HEK293 (cell line): ENCODE data around the gene FAM43A.

Experiments
- YY1 ChIP-seq: fragments of 450-650 bp; formaldehyde crosslinking; IDR thresholded peaks from 2 replicates; pipeline ENCODE4 v1.5.1; 2018; ENCODE audit warnings: missing biosample characterization, missing genetic modification characterization
- ZNF169 ChIP-seq: fragments of 450-650 bp; formaldehyde crosslinking; IDR thresholded peaks from 2 replicates; pipeline ENCODE4 v1.5.1; 2016; ENCODE audit warnings: missing biosample characterization, missing genetic modification characterization

GRCh38 chr3:194637541-194638400 lies 47.9 kb upstream of the FAM43A start:
- TF ChIP-seq YY1 (tag by site-specific recombination) (no peak), ZNF169 (tag by site-specific recombination) (no peak)
